HG02588 (cell line): ENCODE measurements around the gene PLAGL1.

Experiments
- ATAC-seq: cut with Tn5 transposase; IDR thresholded peaks from one replicate; pipeline ENCODE4 v1.9.1; 2021; ENCODE audit warnings: mild to moderate bottlenecking, moderate library complexity; ENCODE audit not compliant: unreplicated experiment

PLAGL1 gene

GRCh38 chr6:143967706-143968376 is 40.2 kb downstream of the PLAGL1 start:
- no peak for ATAC-seq

DNA sequence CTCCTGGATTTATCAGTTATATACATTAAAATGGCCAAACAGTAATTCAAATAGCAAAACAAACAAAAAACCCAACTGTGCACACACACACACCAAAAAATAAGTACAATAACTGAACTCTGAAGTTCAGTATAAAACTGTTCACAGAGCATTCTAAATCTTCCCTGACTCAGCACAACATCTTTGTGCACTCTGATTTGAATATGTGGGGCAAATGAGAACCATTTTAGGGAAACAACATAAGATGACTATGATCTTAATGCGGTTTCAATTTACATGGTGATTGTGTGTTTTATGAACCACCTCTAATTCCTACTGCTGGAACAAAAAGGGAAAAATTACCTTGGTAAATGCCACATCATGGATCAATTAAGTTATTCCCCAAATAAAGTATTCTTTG is 41.7 kb downstream of the PLAGL1 start:
- ATAC-seq = no peak

DNA sequence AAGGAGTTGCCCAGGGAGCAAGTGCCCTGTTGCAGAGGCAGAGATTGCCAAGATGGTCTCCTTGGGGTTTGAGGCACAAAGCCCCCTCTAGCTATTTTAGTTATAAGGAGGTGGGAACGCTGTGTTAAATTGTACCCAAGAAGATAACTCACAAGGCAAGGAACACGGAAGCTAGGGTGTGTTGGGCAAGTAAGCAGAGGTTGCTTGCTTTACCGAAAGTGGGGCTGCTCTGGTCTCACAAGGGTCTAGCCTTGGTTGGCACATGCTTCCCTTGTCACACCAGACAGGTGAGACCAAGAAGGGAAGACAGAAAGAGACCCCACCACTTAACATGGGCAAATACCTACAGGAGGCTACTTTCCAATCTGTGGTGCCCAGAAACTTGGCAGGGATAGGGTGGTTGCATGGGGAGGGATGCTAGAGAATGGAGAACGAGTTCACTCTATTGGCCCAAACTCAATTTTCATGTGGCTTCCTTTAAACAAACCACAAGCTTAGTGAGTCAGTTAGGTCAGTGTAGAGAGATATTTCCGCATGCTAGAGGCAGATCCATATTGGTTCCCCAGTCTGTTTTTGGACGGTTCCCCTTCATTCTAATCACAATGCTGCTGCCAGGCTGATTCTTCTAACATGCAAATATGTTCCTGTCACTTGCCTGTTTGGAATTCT is 42.4 kb downstream of the PLAGL1 start:
- ATAC-seq = no peak

GRCh38 chr6:143964674-143965081 is 43.4 kb downstream of the PLAGL1 start:
- no peak for ATAC-seq

DNA sequence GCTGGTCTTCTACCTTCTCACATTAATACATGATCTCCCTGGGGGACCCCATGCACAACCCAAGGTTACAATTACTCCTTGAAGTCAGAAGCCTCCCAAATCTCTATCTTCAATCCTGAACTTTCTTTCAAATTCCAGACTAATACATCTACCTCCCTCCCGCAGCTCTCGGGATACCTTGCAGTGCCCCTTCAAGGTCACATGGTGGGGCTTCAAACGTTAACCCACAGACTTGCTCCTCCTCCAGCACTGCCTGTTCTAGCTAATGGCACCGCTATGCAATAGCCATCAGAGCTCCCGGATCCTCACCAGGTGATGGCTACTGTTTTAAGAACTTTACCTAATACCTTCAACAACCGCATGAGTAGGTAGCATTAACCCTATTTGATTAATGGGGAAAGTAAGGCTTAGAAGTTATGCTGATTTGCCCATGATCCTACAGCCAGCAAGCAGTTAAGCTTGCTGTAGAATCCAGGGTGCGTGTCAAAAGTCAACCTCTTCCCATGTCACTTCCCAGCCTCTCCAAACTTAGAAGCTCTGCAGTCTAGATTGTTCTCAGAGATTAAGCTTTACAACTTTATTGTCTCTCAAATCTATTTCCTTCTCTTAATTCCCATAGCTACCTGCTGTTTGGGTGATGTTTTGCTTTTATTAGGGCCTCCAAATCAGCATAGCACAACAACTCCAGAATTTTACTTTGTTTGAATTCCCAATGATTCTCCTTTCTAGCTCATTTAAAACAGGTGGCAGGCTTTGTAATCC is 44.7 kb downstream of the PLAGL1 start:
- no peak for ATAC-seq

DNA sequence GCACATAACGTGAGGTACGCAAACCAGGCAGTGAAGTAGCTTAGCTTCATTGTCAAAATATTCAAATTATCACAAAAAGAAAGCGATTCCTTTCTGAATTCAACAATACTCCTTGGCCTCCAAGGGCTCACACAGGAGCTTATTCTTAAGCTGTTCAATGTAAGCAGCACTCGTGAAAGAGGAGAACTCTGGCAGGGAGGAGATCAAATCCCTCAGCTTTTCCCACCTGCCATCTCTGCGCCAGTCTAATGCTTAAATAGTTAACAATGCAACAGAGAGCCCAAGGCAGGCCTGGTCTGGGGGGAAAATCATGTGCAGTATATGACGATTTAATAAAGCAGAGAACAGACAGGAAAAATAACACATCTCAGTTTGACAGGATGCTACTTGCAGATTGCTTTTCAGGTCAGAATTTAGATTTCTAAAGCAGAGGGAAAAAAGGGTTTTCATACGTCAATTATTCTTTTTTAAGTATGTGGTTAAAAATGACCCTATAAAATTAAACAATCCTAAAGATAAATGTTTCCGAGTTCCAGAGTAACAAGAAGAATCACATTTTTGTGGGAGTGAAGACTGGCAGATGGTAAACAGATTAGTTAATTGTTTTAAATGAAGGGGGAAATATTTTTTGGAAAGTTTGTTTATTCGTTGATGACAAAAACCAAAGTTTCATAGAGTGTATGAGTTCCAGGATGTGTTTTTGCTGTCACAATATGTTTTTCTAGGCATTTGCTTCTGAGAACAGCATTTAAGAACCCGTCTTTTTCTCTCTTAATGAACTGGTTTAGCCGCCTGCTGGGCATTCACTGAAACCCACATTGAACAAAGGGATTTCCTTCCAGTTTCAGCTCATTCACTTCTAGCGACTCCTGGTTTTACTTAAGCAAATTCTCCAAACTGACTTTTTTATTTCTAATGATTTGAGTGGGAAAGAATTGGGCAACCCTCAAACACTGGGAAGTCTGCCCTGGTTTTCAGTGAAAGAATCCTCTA is 45.9 kb downstream of the PLAGL1 start:
- ATAC-seq = no peak

DNA sequence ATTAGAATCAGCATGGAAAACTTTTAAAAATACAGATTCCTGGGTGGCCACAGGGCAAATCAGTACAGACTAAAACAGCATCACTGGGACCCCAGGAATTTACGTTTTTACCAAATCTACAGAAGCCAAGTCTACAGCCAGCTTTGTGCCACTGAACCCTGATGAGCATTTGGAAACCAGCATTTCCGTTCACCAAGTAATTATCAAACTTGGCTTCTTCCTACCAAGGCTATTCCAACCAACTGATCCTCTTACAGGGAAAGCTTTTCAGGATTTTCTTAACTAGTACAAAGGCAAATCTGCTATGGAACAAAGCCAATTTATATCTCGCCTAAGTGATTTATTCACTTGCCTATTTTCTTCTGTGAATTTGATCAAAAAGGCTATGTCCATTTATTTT is 47.0 kb downstream of the PLAGL1 start:
- ATAC-seq = no peak

GRCh38 chr6:143959927-143960326 is 48.1 kb downstream of the PLAGL1 start:
- ATAC-seq = no peak

GRCh38 chr6:143958839-143959399 is 49.1 kb downstream of the PLAGL1 start:
- ATAC-seq = no peak

DNA sequence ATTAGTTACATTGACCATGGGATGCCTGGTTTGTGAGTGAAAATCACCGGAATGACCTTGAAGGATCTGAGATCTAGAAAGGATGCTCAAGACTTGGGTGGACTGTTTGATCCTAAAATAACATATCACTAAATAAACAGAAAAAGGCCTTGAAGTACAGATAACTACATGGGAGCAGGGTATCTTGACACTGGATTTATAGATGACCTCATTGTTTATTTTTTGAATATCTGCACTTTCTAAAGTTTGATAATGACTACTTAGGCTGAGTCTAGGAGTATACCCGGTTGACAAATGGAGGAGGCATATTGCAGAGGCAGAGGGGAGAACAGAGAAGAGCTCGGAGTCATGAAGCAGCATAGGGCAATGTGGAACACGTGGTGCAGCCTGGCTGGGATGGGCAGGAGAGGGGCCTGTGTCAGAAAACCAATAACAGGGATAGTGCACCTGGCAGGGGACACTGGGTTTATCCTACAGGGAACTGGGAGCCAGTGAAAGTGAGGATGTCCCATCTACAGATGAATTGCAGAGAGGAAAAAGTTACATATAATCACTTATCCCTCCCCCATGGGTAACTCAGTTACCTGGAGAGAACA is 50.3 kb downstream of the PLAGL1 start:
- ATAC-seq = no peak

DNA sequence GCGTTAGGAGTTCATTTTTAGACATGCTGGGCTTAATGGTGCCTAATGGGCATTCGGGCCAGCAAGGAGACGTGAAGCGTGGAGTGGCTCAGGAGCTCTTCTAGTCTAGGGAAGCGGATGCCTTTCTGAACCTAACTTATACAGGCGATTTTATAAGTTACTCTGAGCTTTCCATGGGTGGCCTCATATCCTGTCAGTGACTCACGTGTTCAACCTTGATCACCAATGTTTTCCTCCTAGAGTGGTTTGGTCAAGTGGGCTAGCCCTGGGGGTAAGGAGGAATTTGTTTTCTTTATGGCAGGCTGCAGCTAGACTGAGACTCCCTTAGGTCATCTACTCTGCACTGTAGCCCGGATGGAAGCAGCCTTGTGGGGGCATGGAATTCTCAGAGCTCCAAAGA is 52.1 kb downstream of the PLAGL1 start:
- no peak for ATAC-seq

GRCh38 chr6:143953922-143954321 is 54.1 kb downstream of the PLAGL1 start:
- no peak for ATAC-seq

- ATAC-seq = no peak
Observed at GRCh38 chr6:143952947-143953701, 54.9 kb downstream of the PLAGL1 start.

GRCh38 chr6:143952060-143952778 is 55.8 kb downstream of the PLAGL1 start:
- no peak for ATAC-seq

DNA sequence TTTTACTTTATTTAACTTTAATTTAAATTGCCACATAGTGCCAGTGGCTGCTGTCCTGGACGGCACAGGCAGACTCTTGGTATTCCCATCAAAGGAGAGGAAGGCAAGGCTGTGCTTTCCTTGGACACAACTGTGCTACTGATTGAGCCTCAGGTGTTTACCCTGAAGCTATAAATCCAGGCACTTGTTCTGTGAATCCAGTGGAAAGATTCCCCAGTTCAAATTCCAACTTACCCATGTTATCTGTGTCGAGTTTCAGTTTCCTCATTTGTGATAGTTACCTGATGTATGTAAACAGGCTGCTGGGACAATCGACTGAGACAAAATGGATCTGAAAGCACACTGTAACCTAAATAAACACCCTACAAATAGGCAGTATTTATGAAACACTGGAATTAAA is 57.2 kb downstream of the PLAGL1 start:
- ATAC-seq = no peak

- no peak for ATAC-seq
Observed at GRCh38 chr6:143949962-143950361, 58.1 kb downstream of the PLAGL1 start.

- ATAC-seq = no peak
Observed at GRCh38 chr6:143949535-143949934, 58.5 kb downstream of the PLAGL1 start.

DNA sequence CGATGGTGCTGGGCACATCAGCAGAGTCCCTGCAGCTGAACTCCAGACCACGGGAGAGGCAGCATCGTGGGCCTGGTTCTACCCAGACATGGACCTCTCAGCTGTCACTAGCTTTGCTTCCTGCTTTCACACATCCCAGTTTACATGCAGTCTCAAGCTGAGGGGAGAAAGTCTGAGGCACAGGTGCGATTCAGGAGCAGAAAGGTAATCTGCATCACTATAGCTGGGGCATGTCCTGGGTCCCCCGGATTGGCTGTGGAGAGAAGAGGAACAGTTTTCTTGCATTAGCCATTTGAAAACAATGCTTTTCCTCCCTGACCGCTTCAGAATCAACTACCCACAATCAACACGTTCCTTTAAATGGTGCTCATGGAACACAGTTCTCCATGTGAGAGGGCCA is 59.9 kb downstream of the PLAGL1 start:
- ATAC-seq = no peak
